ENCODE results near the gene DHX9. TPM values are rescaled to one million over a fixed set of nuclear protein-coding genes. Genes with fewer than 3 reads are reported as not detected.

Gene DHX9
- total and polyA plus RNA-seq, 10 of the 15 experiments (the other 5 are each of a cell fraction or from before 2014, with no cell fraction given), result 90.7 to 234 (median 217) TPM

DNA sequence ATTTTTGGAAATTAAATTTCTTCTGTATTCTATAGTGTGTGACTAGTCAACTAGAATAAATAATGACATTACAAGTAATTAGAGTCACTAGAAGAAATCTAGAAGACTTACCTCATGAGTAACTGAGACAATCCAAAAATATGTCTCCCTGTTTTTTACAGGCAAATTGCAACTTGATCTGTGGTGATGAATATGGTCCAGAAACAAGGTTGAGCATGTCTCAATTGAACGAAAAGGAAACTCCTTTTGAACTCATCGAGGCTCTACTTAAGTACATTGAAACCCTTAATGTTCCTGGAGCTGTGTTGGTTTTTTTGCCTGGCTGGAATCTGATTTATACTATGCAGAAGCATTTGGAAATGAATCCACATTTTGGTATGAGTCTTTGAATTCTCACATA lies 36.7 kb downstream of the DHX9 start:
- H3K4me1 ChIP-seq (ENCODE audit: control insufficient read depth, insufficient read depth, low read length), result no peaks in the 10 kb centered on the region
- no peak overlapping the region for H2AFZ ChIP-seq (ENCODE audit: control insufficient read depth, low read depth, low read length)
- TF ChIP-seq KAT2A (conservative IDR thresholded peaks at IDR 0.05; ENCODE audit: control insufficient read depth, low read depth, low read length) (no peak), CEBPB (IDR thresholded peaks at IDR 0.05; ENCODE audit: borderline replicate concordance in 1 of 2, low read depth in 2 of 2, low read length in 2 of 2) (no peak), PML (IDR thresholded peaks at IDR 0.05; ENCODE audit: low read length) (no peak), RBBP5 (conservative IDR thresholded peaks at IDR 0.05) (no peak), TCF3 (IDR thresholded peaks at IDR 0.05; ENCODE audit: borderline replicate concordance, insufficient read depth, low read depth, low read length) (no peak)
- TF ChIP-seq, protein P1, sequence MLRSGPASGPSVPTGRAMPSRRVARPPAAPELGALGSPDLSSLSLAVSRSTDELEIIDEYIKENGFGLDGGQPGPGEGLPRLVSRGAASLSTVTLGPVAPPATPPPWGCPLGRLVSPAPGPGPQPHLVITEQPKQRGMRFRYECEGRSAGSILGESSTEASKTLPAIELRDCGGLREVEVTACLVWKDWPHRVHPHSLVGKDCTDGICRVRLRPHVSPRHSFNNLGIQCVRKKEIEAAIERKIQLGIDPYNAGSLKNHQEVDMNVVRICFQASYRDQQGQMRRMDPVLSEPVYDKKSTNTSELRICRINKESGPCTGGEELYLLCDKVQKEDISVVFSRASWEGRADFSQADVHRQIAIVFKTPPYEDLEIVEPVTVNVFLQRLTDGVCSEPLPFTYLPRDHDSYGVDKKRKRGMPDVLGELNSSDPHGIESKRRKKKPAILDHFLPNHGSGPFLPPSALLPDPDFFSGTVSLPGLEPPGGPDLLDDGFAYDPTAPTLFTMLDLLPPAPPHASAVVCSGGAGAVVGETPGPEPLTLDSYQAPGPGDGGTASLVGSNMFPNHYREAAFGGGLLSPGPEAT (IDR thresholded peaks at IDR 0.05; ENCODE audit: low read depth), result no peak
- H3K27ac ChIP-seq (ENCODE audit: control insufficient read depth, insufficient read depth), result no peak overlapping the region
- no peak overlapping the region for H3K4me3 ChIP-seq
- ChIA-PET POLR2A (no interaction called here), CTCF (interaction anchor here (0.9 to 2.3 kb wide), 3 partner anchors 11 to 443 kb away, joined by 3 to 5 read pairs (median 3); no protein-coding TSS in a partner anchor), RAD21 (ENCODE audit: unreplicated experiment) (no interaction called here), SMC1A (ENCODE audit: uncharacterized antibody, unreplicated experiment) (interaction anchor here (1.1 kb wide), 1 partner anchor 22 kb away, joined by 4 read pairs; no protein-coding TSS in a partner anchor)
- intact Hi-C loops (cut with micrococcal nuclease; ENCODE audit: unreplicated experiment), result no loop called here
- no TSS peak for BruUV-seq (replicated peaks)
- no peak overlapping the region for H3K9ac ChIP-seq (ENCODE audit: control insufficient read depth, insufficient read depth, low read length)
- H3K79me2 ChIP-seq (ENCODE audit: control insufficient read depth, insufficient read depth, low read length), result no peaks in the 10 kb centered on the region
- DNase-seq (ENCODE audit: low read depth, low spot score), result no peak
- no peak for ATAC-seq
- 97% methylated on average over 2 of the region's 2 CpGs for WGBS (ENCODE audit: insufficient coverage, insufficient replicate concordance, low lambda C conversion rate, missing lambda C conversion rate)
- no peaks in the 10 kb centered on the region for H3K27me3 ChIP-seq (replicated peaks in 1 of 2; ENCODE audit: control insufficient read depth in 2 of 2, insufficient read depth in 2 of 2, low read length in 1 of 2)
- in situ Hi-C loops (cut with MboI), result no loop called here
- no peak overlapping the region for H3K4me2 ChIP-seq (ENCODE audit: control insufficient read depth, insufficient read depth)
- no peaks in the 10 kb centered on the region for H4K20me1 ChIP-seq (ENCODE audit: control insufficient read depth, insufficient read depth)
- no peak for FAIRE-seq
- peaks cover 12 to 63% of the 10 kb centered on the region in 2 experiments for H3K36me3 ChIP-seq (ENCODE audit: control insufficient read depth in 2 of 2, insufficient read depth in 2 of 2, low read length in 1 of 2)
- no peaks in the 10 kb centered on the region for H3K9me3 ChIP-seq (replicated peaks; ENCODE audit: control insufficient read depth, insufficient read depth, low read length)

DNA sequence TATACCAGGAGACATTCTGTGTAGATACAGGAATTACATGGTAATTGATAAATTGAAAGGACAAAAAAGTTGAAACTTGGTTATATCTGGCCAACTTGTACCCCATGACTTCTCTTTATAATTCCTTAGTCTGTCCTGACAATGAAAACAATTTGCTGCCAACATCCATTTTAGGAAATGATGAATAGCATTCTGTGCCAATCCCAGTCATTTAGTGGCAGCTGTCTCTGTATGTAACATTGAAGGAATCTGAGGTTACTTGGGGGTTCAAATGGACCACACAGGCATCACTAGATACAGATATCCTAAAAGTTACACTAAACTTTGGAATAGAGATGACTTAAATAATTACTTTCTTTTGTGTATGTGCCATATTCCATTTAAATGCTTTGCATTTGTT lies 38.2 kb downstream of the DHX9 start:
- Histone ChIP-seq H4K20me1 (ENCODE audit: control insufficient read depth, insufficient read depth) (no peaks in the 10 kb centered on the region), H3K36me3 (ENCODE audit: control insufficient read depth in 2 of 2, insufficient read depth in 2 of 2, low read length in 1 of 2) (peaks cover 16 to 66% of the 10 kb centered on the region in 2 experiments), H3K9me3 (replicated peaks; ENCODE audit: control insufficient read depth, insufficient read depth, low read length) (no peaks in the 10 kb centered on the region), H3K4me2 (ENCODE audit: control insufficient read depth, insufficient read depth) (no peak overlapping the region), H3K79me2 (ENCODE audit: control insufficient read depth, insufficient read depth, low read length) (no peaks in the 10 kb centered on the region), H3K4me1 (ENCODE audit: control insufficient read depth, insufficient read depth, low read length) (no peaks in the 10 kb centered on the region), H3K27ac (ENCODE audit: control insufficient read depth, insufficient read depth) (no peak overlapping the region), H2AFZ (ENCODE audit: control insufficient read depth, low read depth, low read length) (no peak overlapping the region), H3K9ac (ENCODE audit: control insufficient read depth, insufficient read depth, low read length) (no peak overlapping the region), H3K4me3 (no peak overlapping the region), H3K27me3 (replicated peaks in 1 of 2; ENCODE audit: control insufficient read depth in 2 of 2, insufficient read depth in 2 of 2, low read length in 1 of 2) (no peaks in the 10 kb centered on the region)
- ChIA-PET CTCF (no interaction called here), RAD21 (ENCODE audit: unreplicated experiment) (no interaction called here), SMC1A (ENCODE audit: uncharacterized antibody, unreplicated experiment) (interaction anchor here (0.6 kb wide), 1 partner anchor 32 kb away, joined by 3 read pairs; no protein-coding TSS in a partner anchor), POLR2A (no interaction called here)
- BruUV-seq (replicated peaks), result no TSS peak
- ATAC-seq, result no peak
- no peak for DNase-seq (ENCODE audit: low read depth, low spot score)
- intact Hi-C loops (cut with micrococcal nuclease; ENCODE audit: unreplicated experiment), result no loop called here
- FAIRE-seq, result no peak
- no peak for TF ChIP-seq EP300 (IDR thresholded peaks at IDR 0.05; ENCODE audit: borderline replicate concordance in 1 of 2, control insufficient read depth in 1 of 2, low read depth in 2 of 2, low read length in 2 of 2)
- TF ChIP-seq GABPA (IDR thresholded peaks at IDR 0.05; ENCODE audit: low read depth), result no peak
- no peak for TF ChIP-seq KDM1A (IDR thresholded peaks at IDR 0.05; ENCODE audit: borderline replicate concordance)
- TF ChIP-seq, protein P2, sequence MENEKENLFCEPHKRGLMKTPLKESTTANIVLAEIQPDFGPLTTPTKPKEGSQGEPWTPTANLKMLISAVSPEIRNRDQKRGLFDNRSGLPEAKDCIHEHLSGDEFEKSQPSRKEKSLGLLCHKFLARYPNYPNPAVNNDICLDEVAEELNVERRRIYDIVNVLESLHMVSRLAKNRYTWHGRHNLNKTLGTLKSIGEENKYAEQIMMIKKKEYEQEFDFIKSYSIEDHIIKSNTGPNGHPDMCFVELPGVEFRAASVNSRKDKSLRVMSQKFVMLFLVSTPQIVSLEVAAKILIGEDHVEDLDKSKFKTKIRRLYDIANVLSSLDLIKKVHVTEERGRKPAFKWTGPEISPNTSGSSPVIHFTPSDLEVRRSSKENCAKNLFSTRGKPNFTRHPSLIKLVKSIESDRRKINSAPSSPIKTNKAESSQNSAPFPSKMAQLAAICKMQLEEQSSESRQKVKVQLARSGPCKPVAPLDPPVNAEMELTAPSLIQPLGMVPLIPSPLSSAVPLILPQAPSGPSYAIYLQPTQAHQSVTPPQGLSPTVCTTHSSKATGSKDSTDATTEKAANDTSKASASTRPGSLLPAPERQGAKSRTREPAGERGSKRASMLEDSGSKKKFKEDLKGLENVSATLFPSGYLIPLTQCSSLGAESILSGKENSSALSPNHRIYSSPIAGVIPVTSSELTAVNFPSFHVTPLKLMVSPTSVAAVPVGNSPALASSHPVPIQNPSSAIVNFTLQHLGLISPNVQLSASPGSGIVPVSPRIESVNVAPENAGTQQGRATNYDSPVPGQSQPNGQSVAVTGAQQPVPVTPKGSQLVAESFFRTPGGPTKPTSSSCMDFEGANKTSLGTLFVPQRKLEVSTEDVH (IDR thresholded peaks at IDR 0.05; ENCODE audit: low read depth, partially characterized antibody), result no peak
- TF ChIP-seq MAX (IDR thresholded peaks at IDR 0.05; ENCODE audit: low read depth, low read length), result no peak
- no peak for TF ChIP-seq ATF7 (IDR thresholded peaks at IDR 0.05; ENCODE audit: low read depth)
- TF ChIP-seq STAT3 (IDR thresholded peaks at IDR 0.05; ENCODE audit: low read depth, low read length), result no peak
- TF ChIP-seq BRCA1 (IDR thresholded peaks at IDR 0.05; ENCODE audit: low read depth, low read length), result no peak
- in situ Hi-C loops (cut with MboI), result no loop called here
